Measurements from ENCODE around the gene ATP10B.

GRCh38 chr5:160726721-160727120, 125.3 kb downstream of the ATP10B start:
- TF ChIP-seq CTCF (IDR thresholded peaks at IDR 0.05; ENCODE audit: insufficient read depth, low read length, poor library complexity, severe bottlenecking), result no peak
- no peak for TF ChIP-seq EZH2phosphoT487 (conservative IDR thresholded peaks at IDR 0.05; ENCODE audit: low read length)
